Gastrocnemius medialis (tissue), 4 donors: ENCODE data around the gene TRIM69. TPM values are rescaled to one million over a fixed set of nuclear protein-coding genes. Genes with fewer than 3 reads are reported as not detected.
"Not testable (repeated sequence)": the region's sequence is repeated elsewhere in the genome, so short reads cannot be mapped to it uniquely, and the experiment has no call there.

Experiments used
- ATAC-seq, 2 donors: fragments of 150-250 bp; one replicate each; pipeline ENCODE4 v1.9.1; 2016
- DNase-seq, 2 donors: peaks; one replicate each; pipeline ENCODE4 v3.0.0-alpha.2; 2019
- H3K27ac ChIP-seq, 4 donors: fragments of 200-600 bp; sonication (generic); 1 replicate in 1 of 4; 2 replicates in 3 of 4; pipeline ENCODE4 v1.5.1; 2016 to 2018; ENCODE audit warnings: mild to moderate bottlenecking in 2 of 4, moderate library complexity in 1 of 4
- H3K27me3 ChIP-seq, 3 donors: fragments of 200-600 bp; sonication (generic) in 2 of 3; 1 replicate in 1 of 3; 2 replicates in 2 of 3; pipeline versions ENCODE4 v1.5.1 to v1.6.0; 2016 to 2019; ENCODE audit warnings: mild to moderate bottlenecking in 1 of 3, moderate library complexity in 1 of 3
- H3K36me3 ChIP-seq, 2 donors: fragments of 200-600 bp; sonication (generic) in 1 of 2; one replicate each; pipeline ENCODE4 v1.5.1; 2017 to 2018
- H3K4me1 ChIP-seq, 2 donors: fragments of 200-600 bp; sonication (generic) in 1 of 2; one replicate each; pipeline ENCODE4 v1.5.1; 2016 to 2017; ENCODE audit warnings: mild to moderate bottlenecking in 2 of 2
- H3K4me3 ChIP-seq, 4 donors: fragments of 200-600 bp; sonication (generic) in 3 of 4; 1 replicate in 1 of 4; 2 replicates in 3 of 4; pipeline ENCODE4 v1.5.1; 2016 to 2019; ENCODE audit warnings: mild to moderate bottlenecking in 2 of 4
- H3K9me3 ChIP-seq, 3 donors: fragments of 200-600 bp; sonication (generic) in 2 of 3; 1 replicate in 1 of 3; 2 replicates in 2 of 3; pipeline ENCODE4 v1.5.1; 2016 to 2019
- CTCF ChIP-seq, 5 experiments: fragments of 450-650 bp in 3 of 5; fragments of 200-600 bp in 2 of 5; sonication (generic) in 2 of 5; IDR thresholded peaks in 4 of 5; conservative IDR thresholded peaks in 1 of 5; 1 replicate in 4 of 5; 2 replicates in 1 of 5; pipeline ENCODE4 v1.5.1; 2016 to 2019; ENCODE audit warnings: antibody characterized with exemption in 5 of 5, mild to moderate bottlenecking in 3 of 5, moderate library complexity in 3 of 5
- POLR2A ChIP-seq, 2 donors: fragments of 450-650 bp; IDR thresholded peaks; one replicate each; pipeline ENCODE4 v1.6.1; 2017; ENCODE audit warnings: antibody characterized with exemption in 2 of 2, mild to moderate bottlenecking in 2 of 2, moderate library complexity in 2 of 2
- in situ Hi-C, 4 donors: fragments of 200-750 bp; cut with MboI; loops; one replicate each; pipeline versions ENCODE4 v1.15.0 to v1.8.0; 2017; ENCODE audit warnings: low sequenced_read_pairs in 4 of 4
- intact Hi-C: fragments of 100-400 bp; cut with DNase I; formaldehyde crosslinking; loops from one replicate; pipeline ENCODE4 v1.15.1; 2023; ENCODE audit warnings: low total_unique reads
- total RNA-seq, 4 donors: library from RNA; depleted of rRNA; stranded (reverse); fragments of >200 nt; gene quantifications; one replicate each; pipeline versions ENCODE4 v1.1.0 to v1.2.3, GENCODE V29; 2016

The TRIM69 gene
- total RNA-seq, 4 donors from 2014 or later = 13.5 to 20.8 (median 17.6) TPM

- Histone ChIP-seq H3K4me1 (peaks cover 5 to 16% of the 10 kb centered on the region in 2 donors), H3K9me3 (no peaks in the 10 kb centered on the region), H3K4me3 (no peak overlapping the region), H3K36me3 (peaks cover 5 to 39% of the 10 kb centered on the region in 2 donors), H3K27me3 (no peaks in the 10 kb centered on the region), H3K27ac (peak overlapping the region in 1 of 4 donors; percentile 4)
- TF ChIP-seq POLR2A (IDR thresholded peaks at IDR 0.05) (no peak), CTCF (IDR thresholded peaks at IDR 0.05 in 4 of 5, conservative IDR thresholded peaks at IDR 0.05 in 1 of 5) (no peak)
- DNase-seq (no peak), ATAC-seq (no peak)
- intact Hi-C loops (loop anchor here (10.0 kb wide), 1 partner anchor 466 kb away; the partner anchor contains the start of gene SHF), in situ Hi-C loops (loop anchor here in 1 of 4 donors (25.0 kb wide), 1 partner anchor 932 kb away; the partner anchor contains the start of genes ELL3 and SERF2)
Observed at GRCh38 chr15:44718927-44719292, 17.4 kb upstream of the TRIM69 start.

DNA sequence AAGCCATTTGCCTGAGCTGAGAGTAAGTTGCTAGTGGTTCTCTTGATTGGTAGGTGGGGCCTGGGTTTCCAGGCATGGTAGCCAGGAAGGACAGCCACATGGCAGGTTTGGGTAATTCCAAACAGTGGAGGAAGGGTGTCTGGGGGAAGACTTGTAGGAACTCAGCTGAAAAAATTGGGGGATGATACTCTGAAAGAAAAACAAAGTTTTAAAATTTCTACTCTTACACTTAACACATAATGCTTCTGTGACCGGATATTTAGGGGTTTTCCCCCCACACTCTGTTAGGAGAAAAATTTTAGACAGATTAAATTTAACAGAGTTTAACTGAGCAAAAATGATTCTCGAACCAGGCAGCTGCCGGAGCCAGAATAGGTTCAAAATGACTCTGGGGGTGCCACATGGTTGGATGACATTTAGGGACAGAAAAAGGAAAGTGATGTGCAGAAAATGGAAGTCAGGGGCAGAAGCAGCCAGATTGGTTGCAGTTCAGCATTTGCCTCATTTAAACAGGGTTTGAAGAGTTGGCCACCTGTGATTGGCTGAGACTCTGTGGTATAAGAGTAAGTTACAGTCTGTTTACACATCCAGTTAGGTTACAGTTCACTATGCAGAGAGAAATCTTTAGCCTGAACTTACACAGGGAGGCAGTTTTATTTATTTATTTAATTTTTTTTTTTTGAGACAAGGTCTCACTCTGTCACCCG, 16.9 kb upstream of the TRIM69 start:
- in situ Hi-C loops = loop anchor here in 1 of 4 donors (25.0 kb wide), 1 partner anchor 932 kb away; the partner anchor contains the start of genes ELL3 and SERF2
- peak in 1 of 2 donors; percentile 40 for ATAC-seq
- no peak for DNase-seq
- H3K36me3 ChIP-seq = peaks cover 5 to 39% of the 10 kb centered on the region in 2 donors
- peak overlapping the region in 2 of 4 donors; percentile 4 to 16 for H3K27ac ChIP-seq
- peaks cover 4 to 11% of the 10 kb centered on the region in 2 donors for H3K4me1 ChIP-seq
- no peaks in the 10 kb centered on the region for H3K9me3 ChIP-seq
- TF ChIP-seq CTCF (IDR thresholded peaks at IDR 0.05 in 4 of 5, conservative IDR thresholded peaks at IDR 0.05 in 1 of 5) (no peak), POLR2A (IDR thresholded peaks at IDR 0.05) (no peak)
- H3K27me3 ChIP-seq = no peaks in the 10 kb centered on the region
- intact Hi-C loops = loop anchor here (10.0 kb wide), 1 partner anchor 465 kb away; the partner anchor contains the start of gene SHF
- no peak overlapping the region for H3K4me3 ChIP-seq

- H3K4me3 ChIP-seq, H3K9me3 ChIP-seq, H3K27me3 ChIP-seq, H3K4me1 ChIP-seq, H3K27ac ChIP-seq, ATAC-seq, DNase-seq: not testable (repeated sequence)
- H3K36me3 ChIP-seq = peaks cover 5 to 39% of the 10 kb centered on the region in 2 donors
- intact Hi-C loops (loop anchor here (10.0 kb wide), 1 partner anchor 465 kb away; the partner anchor contains the start of gene SHF), in situ Hi-C loops (loop anchor here in 1 of 4 donors (25.0 kb wide), 1 partner anchor 933 kb away; the partner anchor contains the start of genes ELL3 and SERF2)
Observed at GRCh38 chr15:44720000-44720435, 16.3 kb upstream of the TRIM69 start.

DNA sequence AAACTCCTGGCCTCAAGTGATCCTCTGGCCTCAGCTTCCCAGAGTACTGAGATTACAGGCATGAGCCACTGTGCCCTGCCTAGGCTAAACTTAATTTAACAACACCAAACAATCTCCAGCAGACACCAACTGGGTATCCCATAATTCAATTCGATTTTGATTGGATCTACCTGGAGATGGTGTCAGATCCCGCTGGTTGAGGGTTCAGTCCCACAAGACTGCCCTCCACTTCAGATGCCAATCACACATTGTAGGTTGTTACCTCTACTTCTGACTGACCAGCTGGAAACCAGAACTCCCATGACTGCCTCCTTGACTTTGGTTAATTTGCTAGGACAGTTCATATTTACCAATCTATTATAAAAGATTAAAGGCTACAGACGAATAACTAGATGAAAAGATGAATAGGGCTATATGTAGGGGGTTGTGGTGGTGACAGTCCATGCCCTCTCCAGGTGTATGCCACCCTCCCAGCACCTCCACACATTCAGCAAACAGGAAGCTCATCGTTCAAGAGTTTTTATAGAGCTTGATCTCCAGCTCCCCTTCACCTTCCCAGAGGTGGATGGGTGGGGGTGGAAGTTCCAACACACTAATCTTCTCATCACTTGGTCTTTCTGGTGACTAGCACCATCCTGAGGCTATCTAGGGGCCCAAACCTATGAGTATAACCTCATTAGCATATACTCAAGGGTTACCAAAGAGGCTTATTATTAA, 15.7 kb upstream of the TRIM69 start:
- no peak overlapping the region for H3K27ac ChIP-seq
- peaks cover 5 to 34% of the 10 kb centered on the region in 2 donors for H3K36me3 ChIP-seq
- TF ChIP-seq CTCF (IDR thresholded peaks at IDR 0.05 in 4 of 5, conservative IDR thresholded peaks at IDR 0.05 in 1 of 5) (no peak), POLR2A (IDR thresholded peaks at IDR 0.05) (no peak)
- no peaks in the 10 kb centered on the region for H3K9me3 ChIP-seq
- no peak for ATAC-seq
- in situ Hi-C loops (loop anchor here in 1 of 4 donors (25.0 kb wide), 1 partner anchor 933 kb away; the partner anchor contains the start of genes ELL3 and SERF2), intact Hi-C loops (no loop called here)
- no peaks in the 10 kb centered on the region for H3K27me3 ChIP-seq
- H3K4me3 ChIP-seq = no peak overlapping the region
- H3K4me1 ChIP-seq = peaks cover 0 to 8% of the 10 kb centered on the region in 2 donors
- no peak for DNase-seq
